ENCODE data around the gene SLC1A3.

Gene SLC1A3

GRCh38 chr5:36599986-36600779 is 6.2 kb upstream of the SLC1A3 start:
- DNase-seq (ENCODE audit: low read depth in 2 of 3, low spot score in 2 of 3) = no peak

- no peak for DNase-seq (ENCODE audit: low read depth in 2 of 3, low spot score in 2 of 3)
Observed at GRCh38 chr5:36600917-36601527, 5.4 kb upstream of the SLC1A3 start.

- DNase-seq (ENCODE audit: low read depth in 2 of 3, low spot score in 2 of 3) = no peak
Observed at GRCh38 chr5:36602704-36603321, 3.6 kb upstream of the SLC1A3 start.

- no peak for DNase-seq (ENCODE audit: low read depth in 2 of 3, low spot score in 2 of 3)
Observed at GRCh38 chr5:36605241-36605640, 1.2 kb upstream of the SLC1A3 start.

GRCh38 chr5:36606036-36606427 is 374 bp upstream of the SLC1A3 start:
- no peak for DNase-seq (ENCODE audit: low read depth in 2 of 3, low spot score in 2 of 3)

- no peak for DNase-seq (ENCODE audit: low read depth in 2 of 3, low spot score in 2 of 3)
Observed at GRCh38 chr5:36607114-36607571, 737 bp downstream of the SLC1A3 start.

GRCh38 chr5:36607838-36608783 is 1.7 kb downstream of the SLC1A3 start:
- no peak for DNase-seq (ENCODE audit: low read depth in 2 of 3, low spot score in 2 of 3)

- DNase-seq (ENCODE audit: low read depth in 2 of 3, low spot score in 2 of 3) = no peak
Observed at GRCh38 chr5:36610621-36611020, 4.2 kb downstream of the SLC1A3 start.

- DNase-seq (ENCODE audit: low read depth in 2 of 3, low spot score in 2 of 3) = no peak
Observed at GRCh38 chr5:36611520-36612274, 5.3 kb downstream of the SLC1A3 start.

- DNase-seq (ENCODE audit: low read depth in 2 of 3, low spot score in 2 of 3) = no peak
Observed at GRCh38 chr5:36613241-36613640, 6.8 kb downstream of the SLC1A3 start.

- DNase-seq (ENCODE audit: low read depth in 2 of 3, low spot score in 2 of 3) = no peak
Observed at GRCh38 chr5:36613771-36614656, 7.6 kb downstream of the SLC1A3 start.

- DNase-seq (ENCODE audit: low read depth in 2 of 3, low spot score in 2 of 3) = no peak
Observed at GRCh38 chr5:36614657-36615308, 8.4 kb downstream of the SLC1A3 start.

- no peak for DNase-seq (ENCODE audit: low read depth in 2 of 3, low spot score in 2 of 3)
Observed at GRCh38 chr5:36619012-36619635, 12.7 kb downstream of the SLC1A3 start.

- DNase-seq (ENCODE audit: low read depth in 2 of 3, low spot score in 2 of 3) = no peak
Observed at GRCh38 chr5:36621985-36622384, 15.6 kb downstream of the SLC1A3 start.

GRCh38 chr5:36623832-36624231 is 17.4 kb downstream of the SLC1A3 start:
- no peak for DNase-seq (ENCODE audit: low read depth in 2 of 3, low spot score in 2 of 3)

- DNase-seq (ENCODE audit: low read depth in 2 of 3, low spot score in 2 of 3) = no peak
Observed at GRCh38 chr5:36624277-36624676, 17.9 kb downstream of the SLC1A3 start.

- DNase-seq (ENCODE audit: low read depth in 2 of 3, low spot score in 2 of 3) = no peak
Observed at GRCh38 chr5:36628695-36629094, 22.3 kb downstream of the SLC1A3 start.

GRCh38 chr5:36629729-36630128 is 23.3 kb downstream of the SLC1A3 start:
- DNase-seq (ENCODE audit: low read depth in 2 of 3, low spot score in 2 of 3) = no peak

All from activated CD8-positive, alpha-beta memory T cell treated with anti-CD3 and anti-CD28 coated beads for 48 hours (primary cell).